Effector memory CD4-positive, alpha-beta T cell (primary cell): Measurements from ENCODE around the gene HARS2.
A peak's percentile ranks its signal among the peaks of the same experiment; 100 is the strongest.

Source experiments
- DNase-seq, 3 donors: peaks; one replicate each; pipeline ENCODE4 v3.0.0-alpha.2; 2020
- H3K27ac ChIP-seq: 2 replicates; pipeline ENCODE4 v1.7.0; 2013; ENCODE audit warnings: mild to moderate bottlenecking, low read length, moderate library complexity; ENCODE audit not compliant: insufficient read depth, poor library complexity, severe bottlenecking
- H3K27me3 ChIP-seq: replicated peaks from 2 replicates; pipeline ENCODE4 v1.7.0; 2013; ENCODE audit warnings: mild to moderate bottlenecking, low read length; ENCODE audit not compliant: insufficient read depth, control insufficient read depth, poor library complexity, severe bottlenecking
- H3K36me3 ChIP-seq: 2 replicates; pipeline ENCODE4 v1.7.0; 2013; ENCODE audit warnings: mild to moderate bottlenecking, low read length, moderate library complexity; ENCODE audit not compliant: control insufficient read depth, insufficient read depth
- H3K4me1 ChIP-seq: 2 replicates; pipeline ENCODE4 v1.7.0; 2013; ENCODE audit warnings: low read length, mild to moderate bottlenecking; ENCODE audit not compliant: control insufficient read depth, insufficient read depth, poor library complexity, severe bottlenecking
- H3K4me3 ChIP-seq: 2 replicates; pipeline ENCODE4 v1.7.0; 2013; ENCODE audit warnings: low read length, low read depth, mild to moderate bottlenecking; ENCODE audit not compliant: insufficient read depth, poor library complexity, severe bottlenecking
- H3K9me3 ChIP-seq: 2 replicates; pipeline ENCODE4 v1.7.0; 2013; ENCODE audit warnings: mild to moderate bottlenecking, low read length, moderate library complexity; ENCODE audit not compliant: control insufficient read depth

HARS2 gene

DNA sequence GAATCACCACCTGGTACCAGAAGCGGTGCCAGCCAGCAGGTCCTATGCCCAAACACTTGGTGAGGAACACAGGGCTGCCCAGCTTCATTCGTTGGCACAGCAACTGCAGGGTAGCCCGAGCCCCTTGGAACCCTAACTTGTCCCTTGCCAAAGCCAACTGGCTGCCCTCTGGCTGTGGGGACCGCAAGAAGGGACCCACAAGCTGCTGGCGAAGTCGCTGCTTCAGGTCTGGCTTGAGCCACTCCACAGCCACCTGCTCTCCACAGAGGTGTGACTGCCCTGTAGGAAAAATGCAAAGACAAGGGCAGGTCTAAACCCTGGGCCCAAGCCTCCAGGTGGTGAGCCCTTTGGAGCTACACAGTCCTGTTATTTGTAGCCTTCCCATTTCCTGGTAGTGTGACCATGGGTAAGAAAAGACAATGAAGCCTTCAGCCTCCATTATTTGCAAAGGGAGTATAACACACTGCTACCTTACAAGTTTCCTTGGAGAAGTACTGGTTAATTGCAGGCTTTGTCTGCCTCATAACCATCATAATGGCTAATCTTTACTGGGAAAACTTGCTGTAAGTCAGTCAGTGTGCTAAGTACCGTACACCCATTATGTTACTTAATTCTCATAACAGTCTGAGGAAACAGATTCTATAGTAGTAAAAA lies 19.7 kb upstream of the HARS2 start:
- Histone ChIP-seq H3K36me3 (peaks cover 71% of the 10 kb centered on the region), H3K4me1 (no peaks in the 10 kb centered on the region)

DNA sequence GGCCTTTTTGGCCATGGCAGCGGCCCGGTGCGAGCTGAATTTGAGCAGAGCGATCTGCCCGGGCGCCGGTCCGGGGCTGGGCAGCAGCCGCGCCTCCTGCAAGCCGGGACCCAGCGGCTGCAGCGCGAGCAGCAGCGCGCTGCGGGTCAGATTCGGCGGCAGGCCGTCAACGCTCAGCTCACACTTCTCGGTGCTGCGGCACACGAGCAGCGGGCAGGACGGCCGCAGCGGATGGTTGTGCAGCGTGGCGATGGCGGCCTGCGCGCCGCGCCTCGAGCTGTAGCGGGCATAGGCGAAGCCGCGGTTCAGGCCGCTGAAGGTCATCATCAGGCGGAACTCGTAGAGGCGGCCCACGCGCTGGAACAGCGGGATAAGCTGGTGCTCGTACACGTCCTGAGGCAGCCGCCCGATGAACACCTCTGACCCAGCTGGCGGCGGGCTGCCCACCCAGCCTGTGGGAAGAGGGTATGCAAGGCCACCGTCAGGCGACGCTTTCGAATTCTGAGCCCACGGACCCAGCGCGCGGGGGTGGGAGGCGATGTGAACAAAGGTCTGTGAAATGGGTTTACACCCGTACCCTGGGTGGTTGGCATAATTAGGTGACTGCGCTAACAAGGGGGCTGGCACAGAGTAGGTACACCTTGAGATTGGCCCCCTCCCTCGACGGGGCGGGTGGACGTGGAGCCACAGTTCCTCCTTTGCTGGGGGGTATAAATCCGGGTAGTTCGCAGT lies 18.6 kb upstream of the HARS2 start:
- Histone ChIP-seq H3K9me3 (no peaks in the 10 kb centered on the region), H3K36me3 (peaks cover 81% of the 10 kb centered on the region), H3K27me3 (no peaks in the 10 kb centered on the region), H3K4me3 (no peak overlapping the region), H3K4me1 (no peaks in the 10 kb centered on the region), H3K27ac (no peak overlapping the region)
- DNase-seq, result no peak

More for the DNA sequence above, 19.7 kb upstream of the HARS2 start:
- DNase-seq, result no peak
- no peaks in the 10 kb centered on the region for H3K9me3 ChIP-seq
- H3K27me3 ChIP-seq, result no peaks in the 10 kb centered on the region
- no peak overlapping the region for H3K4me3 ChIP-seq
- no peak overlapping the region for H3K27ac ChIP-seq

DNA sequence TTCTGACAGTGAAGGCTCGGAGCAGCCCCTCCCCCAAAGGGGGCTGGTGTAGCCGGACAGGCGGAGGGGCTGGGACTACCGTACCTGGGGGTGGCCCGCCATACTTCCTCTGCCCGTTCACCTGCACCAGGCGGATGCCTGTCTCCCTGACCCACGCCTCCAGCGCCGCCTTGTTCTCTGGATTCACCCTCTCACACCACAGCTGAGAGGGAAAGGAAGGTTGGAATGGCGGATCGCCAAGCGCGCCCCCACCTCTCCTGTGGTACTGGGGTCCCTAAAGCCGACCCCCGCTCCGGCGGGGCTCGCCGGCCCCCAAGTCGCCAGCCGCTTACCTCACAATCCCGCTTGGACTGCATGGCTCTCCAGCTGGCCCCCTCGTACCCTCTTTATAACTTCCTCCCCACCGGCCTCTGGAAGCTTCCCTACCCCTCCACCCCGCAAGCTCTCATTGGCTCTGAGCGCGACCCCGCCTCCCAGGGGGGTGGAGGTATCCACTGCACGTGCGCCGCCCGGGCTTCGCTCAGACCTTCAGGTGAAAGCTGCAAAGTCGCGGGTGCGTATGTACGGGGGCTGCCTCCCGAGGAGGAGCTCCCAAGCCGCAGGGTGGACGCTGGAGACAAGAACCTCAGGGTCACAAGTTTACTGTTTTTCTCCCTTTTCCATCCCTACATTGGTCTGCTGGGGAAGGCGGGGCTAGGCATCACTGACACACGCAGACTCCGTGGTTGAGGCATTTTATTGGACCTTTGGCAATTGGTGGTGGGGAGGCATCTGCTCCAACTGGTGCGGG lies 17.9 kb upstream of the HARS2 start, which contains the start of gene DND1:
DND1 (minus strand) TSS at position 390 of the 790 bp plus-strand sequence; CDS start at position 356, 34 bp downstream.
- no peak within 1 kb of the TSS for H3K4me3 ChIP-seq
- DNase-seq, result no peak

DNA sequence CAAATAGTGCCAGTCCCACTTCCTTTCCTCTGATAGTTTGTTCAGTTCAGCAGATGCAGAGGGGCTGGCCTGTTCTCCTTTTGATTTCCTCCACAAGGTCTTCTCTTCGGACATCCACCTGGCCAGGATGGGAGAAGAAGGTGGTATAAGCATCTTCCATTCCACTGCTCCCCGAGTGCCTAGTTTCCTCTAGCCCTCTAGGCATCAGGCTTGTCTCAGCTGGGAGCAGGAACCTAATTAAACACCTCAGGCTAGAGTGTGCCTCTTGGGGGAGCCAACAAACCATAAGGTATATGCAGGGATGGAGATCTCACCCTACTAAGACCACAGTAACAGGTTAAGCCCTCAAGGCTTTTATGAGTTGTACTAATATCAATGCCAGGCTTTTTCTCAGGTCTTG lies 17.0 kb upstream of the HARS2 start:
- DNase-seq, result no peak
- H3K27ac ChIP-seq, result no peak overlapping the region
- no peaks in the 10 kb centered on the region for H3K4me1 ChIP-seq
- H3K36me3 ChIP-seq, result peaks cover 76% of the 10 kb centered on the region
- H3K27me3 ChIP-seq, result no peaks in the 10 kb centered on the region
- no peaks in the 10 kb centered on the region for H3K9me3 ChIP-seq
- no peak overlapping the region for H3K4me3 ChIP-seq

More for the DNA sequence above, 17.9 kb upstream of the HARS2 start, which contains the start of gene DND1:
- Histone ChIP-seq H3K9me3 (no peaks in the 10 kb centered on the region), H3K27me3 (no peaks in the 10 kb centered on the region), H3K36me3 (peaks cover 80% of the 10 kb centered on the region), H3K27ac (no peak within 1 kb of the TSS), H3K4me1 (no peaks in the 10 kb centered on the region)

DNA sequence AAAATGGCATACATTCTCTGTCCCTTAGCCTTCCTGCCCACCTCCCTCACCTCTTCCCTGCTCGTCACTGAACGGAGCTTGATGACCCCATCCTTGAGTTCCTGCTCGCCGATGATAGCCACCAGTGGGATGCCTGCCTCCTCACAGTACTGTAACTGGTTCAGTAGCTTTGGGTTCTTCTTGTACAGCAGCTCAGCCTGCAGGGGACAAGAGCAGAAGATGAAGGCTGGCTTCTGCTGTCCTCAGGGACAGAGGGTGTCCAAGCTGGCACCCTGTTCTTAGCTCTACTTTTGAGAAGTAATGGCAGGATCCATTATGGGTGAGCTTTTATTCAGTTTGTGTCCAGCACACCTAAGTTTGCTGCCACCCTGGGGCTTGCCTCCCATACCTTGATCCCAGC lies 16.6 kb upstream of the HARS2 start:
- Histone ChIP-seq H3K9me3 (no peaks in the 10 kb centered on the region), H3K36me3 (peaks cover 76% of the 10 kb centered on the region), H3K4me3 (no peak overlapping the region), H3K4me1 (no peaks in the 10 kb centered on the region), H3K27me3 (no peaks in the 10 kb centered on the region), H3K27ac (no peak overlapping the region)
- no peak for DNase-seq

DNA sequence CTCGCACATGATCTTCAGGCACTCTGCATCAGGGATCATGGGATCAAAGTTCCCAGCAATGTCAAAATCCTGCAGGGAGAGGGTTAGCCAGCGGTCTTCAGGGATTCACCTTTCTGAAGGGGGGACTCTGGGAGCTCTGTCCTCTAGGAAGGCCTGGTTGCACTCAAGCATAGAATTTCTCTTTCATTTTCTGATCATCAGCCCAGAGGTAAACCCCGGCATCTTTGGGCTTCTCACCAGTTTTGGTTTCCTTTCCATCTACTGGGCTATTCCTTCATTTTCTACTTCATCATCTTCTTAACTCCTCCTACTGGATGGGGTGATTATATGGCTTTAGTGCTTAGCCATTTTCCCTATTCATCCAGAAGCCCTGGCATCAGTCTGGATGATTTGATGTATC lies 13.3 kb upstream of the HARS2 start:
- H3K4me1 ChIP-seq, result no peaks in the 10 kb centered on the region
- peaks cover 78% of the 10 kb centered on the region for H3K36me3 ChIP-seq

DNA sequence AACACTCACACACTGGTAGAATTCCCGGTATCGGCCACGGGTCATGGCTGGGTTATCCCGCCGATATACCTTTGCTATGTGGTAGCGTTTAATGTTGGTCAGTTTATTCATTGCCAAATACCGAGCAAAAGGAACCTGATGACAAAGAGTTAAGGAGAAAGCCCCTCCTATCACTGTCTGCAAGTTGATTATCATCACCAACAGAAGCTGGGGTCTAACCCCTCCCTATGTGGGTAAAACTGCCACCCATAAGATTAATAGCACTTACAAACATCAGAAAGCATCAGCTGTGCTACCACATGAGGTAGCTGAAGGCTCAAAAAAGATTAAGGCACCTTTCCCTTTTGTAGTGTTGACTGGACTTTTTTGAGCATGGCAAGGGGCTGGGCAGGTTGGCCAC lies 12.3 kb upstream of the HARS2 start:
- Histone ChIP-seq H3K27ac (no peak overlapping the region), H3K27me3 (no peaks in the 10 kb centered on the region), H3K4me1 (no peaks in the 10 kb centered on the region), H3K9me3 (no peaks in the 10 kb centered on the region), H3K36me3 (peaks cover 69% of the 10 kb centered on the region), H3K4me3 (no peak overlapping the region)
- no peak for DNase-seq

More for the DNA sequence above, 13.3 kb upstream of the HARS2 start:
- Histone ChIP-seq H3K9me3 (no peaks in the 10 kb centered on the region), H3K27ac (no peak overlapping the region), H3K27me3 (no peaks in the 10 kb centered on the region), H3K4me3 (no peak overlapping the region)
- no peak for DNase-seq

DNA sequence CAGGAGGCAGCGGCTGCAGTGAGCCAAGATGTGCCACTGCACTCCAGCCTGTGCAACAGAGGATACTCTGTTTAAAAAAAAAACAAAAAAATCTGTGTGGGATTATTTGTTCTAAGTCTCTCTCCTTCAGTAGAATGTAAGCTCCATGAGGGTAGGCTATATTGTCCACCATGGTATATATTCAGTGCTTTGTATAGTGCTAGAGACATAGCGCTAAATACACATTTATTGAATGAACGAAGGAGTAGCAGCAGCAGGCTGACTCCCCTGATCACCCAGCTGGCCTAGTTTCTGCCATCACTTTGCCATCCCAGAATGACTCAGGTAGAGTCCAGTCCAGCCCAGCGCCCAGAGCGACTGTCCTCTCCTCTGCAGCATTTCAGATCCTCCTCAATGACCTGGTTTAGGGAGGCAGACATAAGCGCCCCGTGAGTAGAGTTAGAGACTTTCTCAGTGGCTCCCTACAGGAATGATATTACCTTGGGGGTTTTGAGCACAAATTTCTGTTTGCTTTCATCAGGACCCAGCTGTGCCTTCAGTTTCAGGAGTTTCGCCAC lies 801 bp upstream of the HARS2 start:
- peaks cover 17% of the 10 kb centered on the region for H3K36me3 ChIP-seq
- H3K4me3 ChIP-seq, result peak overlapping the region; percentile 64
- H3K4me1 ChIP-seq, result peaks cover 6% of the 10 kb centered on the region
- no peaks in the 10 kb centered on the region for H3K27me3 ChIP-seq
- no peaks in the 10 kb centered on the region for H3K9me3 ChIP-seq
- peak overlapping the region; percentile 72 for H3K27ac ChIP-seq
- no peak for DNase-seq

DNA sequence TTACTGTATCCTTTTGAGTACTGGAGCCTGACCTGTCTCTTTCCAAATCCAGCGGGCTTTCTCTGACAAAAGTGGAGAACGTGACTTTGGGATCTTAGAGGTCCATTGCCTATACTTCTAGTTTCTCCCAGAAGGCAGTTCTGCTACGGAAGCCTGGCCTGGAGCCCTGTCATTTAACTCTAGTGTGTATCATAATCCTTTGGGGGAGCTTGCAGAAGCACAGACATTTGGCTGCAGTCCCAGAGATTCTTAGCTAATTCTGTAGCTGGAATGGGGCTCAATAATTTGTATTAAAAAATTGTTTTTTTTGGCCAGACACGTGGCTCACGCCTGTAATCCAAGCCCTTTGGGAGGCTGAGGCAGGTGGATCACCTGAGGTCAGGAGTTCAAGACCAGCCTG lies 3.0 kb downstream of the HARS2 start:
- Histone ChIP-seq H3K4me3 (no peak overlapping the region), H3K36me3 (peaks cover 54% of the 10 kb centered on the region)
- DNase-seq, result no peak

More for the DNA sequence above, 3.0 kb downstream of the HARS2 start:
- Histone ChIP-seq H3K9me3 (no peaks in the 10 kb centered on the region), H3K27ac (no peak overlapping the region), H3K27me3 (no peaks in the 10 kb centered on the region), H3K4me1 (peaks cover 6% of the 10 kb centered on the region)
